ENCODE results near the gene NAT16.

- TF ChIP-seq CTCF (IDR thresholded peaks at IDR 0.05) (no peak), POLR2AphosphoS5 (IDR thresholded peaks at IDR 0.05) (no peak), POLR2A (IDR thresholded peaks at IDR 0.05; ENCODE audit: low read depth) (no peak), EP300 (IDR thresholded peaks at IDR 0.05) (no peak)
Observed at GRCh38 chr7:101154693-101155102, 25.4 kb downstream of the NAT16 start.

All from esophagus muscularis mucosa (tissue), 4 donors.